Fibroblast of the aortic adventitia (primary cell): ENCODE results near the gene DCC. TPM values are rescaled to one million over a fixed set of nuclear protein-coding genes. Genes with fewer than 3 reads are reported as not detected.

Experiments used
- DNase-seq: peaks from one replicate; pipeline ENCODE4 v3.0.0-alpha.2; 2010; ENCODE audit warnings: low read depth
- H3K4me3 ChIP-seq: 2 replicates; pipeline ENCODE4 v1.5.1; 2011; ENCODE audit warnings: low read depth, mild to moderate bottlenecking, control low read depth, low read length, moderate library complexity
- total RNA-seq: library from RNA; depleted of rRNA; stranded (reverse); fragments of >200 nt; gene quantifications from 2 replicates; pipeline ENCODE4 v1.2.3, GENCODE V29; 2012; ENCODE audit warnings: low replicate concordance
- TF ChIP-seq, protein P1 (sequence below): IDR thresholded peaks from 2 replicates; pipeline ENCODE4 v1.5.1; 2011; ENCODE audit warnings: mild to moderate bottlenecking, low read length, control low read depth, inconsistent platforms; ENCODE audit not compliant: insufficient read depth

The DCC gene
- total RNA-seq, 1 donor: 0.09 TPM

DNA sequence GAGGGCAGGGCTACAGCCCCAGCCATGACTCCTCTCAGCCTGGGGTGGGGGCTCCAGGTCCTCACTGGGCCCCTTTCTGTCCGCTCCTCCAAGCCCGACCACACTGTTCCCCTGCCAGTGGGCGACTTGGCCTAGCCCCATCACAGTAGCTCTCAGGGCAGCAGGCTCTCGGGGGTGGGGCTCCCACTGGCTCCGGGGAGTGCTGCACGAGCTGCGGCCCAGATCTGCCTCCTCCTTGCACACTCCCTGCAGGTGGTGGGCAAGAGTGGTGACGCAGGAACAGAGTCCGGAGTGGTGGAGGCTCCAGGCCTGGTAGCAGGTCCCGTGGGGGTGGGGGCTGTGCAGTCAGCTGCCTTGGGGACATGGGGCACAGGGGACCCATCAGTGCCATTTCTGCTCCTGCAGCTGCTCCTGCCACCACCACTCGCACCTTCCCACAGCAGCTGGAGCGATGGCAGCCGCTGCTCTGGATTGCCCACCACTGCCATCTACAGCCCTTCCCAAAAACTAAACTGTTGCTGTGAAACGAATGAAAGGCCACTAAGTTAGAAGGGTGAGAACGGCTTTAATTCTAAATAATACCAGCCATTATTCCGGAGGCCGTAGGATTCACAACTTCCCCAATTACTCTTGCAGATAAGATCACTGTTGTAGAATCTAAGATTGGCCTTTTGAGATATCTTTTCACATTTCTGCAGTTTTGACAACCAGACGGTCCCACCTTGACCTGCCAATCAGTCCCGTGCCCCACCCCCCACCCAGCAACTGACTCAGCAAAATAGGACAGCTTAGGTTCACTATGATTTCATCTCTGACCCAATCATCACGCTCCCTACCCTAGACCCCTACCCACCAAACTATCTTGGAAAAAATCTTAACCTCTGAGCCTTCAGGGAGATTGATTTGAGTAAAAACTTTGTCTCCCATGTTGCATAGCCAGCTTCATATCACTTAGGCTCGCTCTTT lies 530.2 kb downstream of the DCC start:
- TF ChIP-seq, protein P1, sequence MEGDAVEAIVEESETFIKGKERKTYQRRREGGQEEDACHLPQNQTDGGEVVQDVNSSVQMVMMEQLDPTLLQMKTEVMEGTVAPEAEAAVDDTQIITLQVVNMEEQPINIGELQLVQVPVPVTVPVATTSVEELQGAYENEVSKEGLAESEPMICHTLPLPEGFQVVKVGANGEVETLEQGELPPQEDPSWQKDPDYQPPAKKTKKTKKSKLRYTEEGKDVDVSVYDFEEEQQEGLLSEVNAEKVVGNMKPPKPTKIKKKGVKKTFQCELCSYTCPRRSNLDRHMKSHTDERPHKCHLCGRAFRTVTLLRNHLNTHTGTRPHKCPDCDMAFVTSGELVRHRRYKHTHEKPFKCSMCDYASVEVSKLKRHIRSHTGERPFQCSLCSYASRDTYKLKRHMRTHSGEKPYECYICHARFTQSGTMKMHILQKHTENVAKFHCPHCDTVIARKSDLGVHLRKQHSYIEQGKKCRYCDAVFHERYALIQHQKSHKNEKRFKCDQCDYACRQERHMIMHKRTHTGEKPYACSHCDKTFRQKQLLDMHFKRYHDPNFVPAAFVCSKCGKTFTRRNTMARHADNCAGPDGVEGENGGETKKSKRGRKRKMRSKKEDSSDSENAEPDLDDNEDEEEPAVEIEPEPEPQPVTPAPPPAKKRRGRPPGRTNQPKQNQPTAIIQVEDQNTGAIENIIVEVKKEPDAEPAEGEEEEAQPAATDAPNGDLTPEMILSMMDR: no peak
- no peak overlapping the region for H3K4me3 ChIP-seq
- no peak for DNase-seq

DNA sequence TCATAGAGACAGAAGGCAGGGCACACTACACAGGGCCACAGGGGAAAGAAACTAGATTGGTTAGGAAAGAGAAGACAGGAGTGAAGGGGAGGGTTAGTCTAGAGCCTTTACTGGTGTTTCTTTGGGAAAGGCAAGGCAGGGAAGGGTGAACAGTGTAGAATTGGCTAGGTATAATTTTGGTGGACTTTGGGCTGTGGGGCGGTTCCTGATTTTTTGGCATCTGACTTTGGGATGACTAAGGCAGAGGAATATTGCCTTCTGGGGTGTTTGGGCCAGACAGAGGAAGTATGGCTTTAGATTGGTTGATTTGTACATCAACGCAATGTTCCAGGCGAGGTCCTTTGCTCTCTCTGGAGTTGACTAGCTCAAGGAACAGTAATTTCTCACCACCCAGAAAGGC lies 534.8 kb downstream of the DCC start:
- H3K4me3 ChIP-seq: no peak overlapping the region
- TF ChIP-seq, protein P1: no peak
- DNase-seq: no peak

DNA sequence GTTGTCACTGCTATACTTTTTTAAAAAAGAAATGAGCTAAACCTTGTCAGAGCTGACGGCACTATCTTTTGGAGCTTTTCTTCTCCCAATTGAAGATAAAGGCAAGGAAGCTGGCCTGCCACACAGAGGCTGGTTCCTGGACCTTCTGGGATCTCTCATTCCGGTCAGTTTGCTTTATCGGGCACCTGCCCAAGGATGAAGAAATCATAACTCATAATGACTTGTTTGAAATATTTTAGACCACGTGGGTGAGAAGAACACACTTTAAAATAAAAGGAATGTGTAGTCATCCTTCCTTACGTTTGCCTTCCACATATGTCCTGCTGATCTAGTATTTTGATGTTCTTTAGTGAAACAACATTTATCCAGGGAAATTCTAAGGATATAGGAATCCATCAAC lies 535.7 kb downstream of the DCC start:
- no peak for DNase-seq
- TF ChIP-seq, protein P1: no peak

GRCh38 chr18:52888014-52888413 lies 548.0 kb downstream of the DCC start:
- DNase-seq: no peak
- TF ChIP-seq, protein P1: no peak
- H3K4me3 ChIP-seq: no peak overlapping the region

More for the DNA sequence above, 535.7 kb downstream of the DCC start:
- H3K4me3 ChIP-seq: no peak overlapping the region

GRCh38 chr18:52894801-52895200 lies 554.8 kb downstream of the DCC start:
- H3K4me3 ChIP-seq: no peak overlapping the region
- no peak for DNase-seq
- TF ChIP-seq, protein P1: no peak

GRCh38 chr18:52897611-52898484 lies 557.9 kb downstream of the DCC start:
- TF ChIP-seq, protein P1: no peak
- H3K4me3 ChIP-seq: no peak overlapping the region
- DNase-seq: no peak
